HG03139 (cell line): ENCODE measurements around the gene GPR173.

Experiments
- ATAC-seq: cut with Tn5 transposase; IDR thresholded peaks from one replicate; pipeline ENCODE4 v1.9.1; 2021; ENCODE audit not compliant: unreplicated experiment

The GPR173 gene

GRCh38 chrX:53088136-53088974 is 39.8 kb downstream of the GPR173 start:
- peak; percentile 52 for ATAC-seq

- ATAC-seq = no peak
Observed at GRCh38 chrX:53089224-53089842, 40.7 kb downstream of the GPR173 start.

- ATAC-seq = no peak
Observed at GRCh38 chrX:53089925-53090324, 41.3 kb downstream of the GPR173 start.

GRCh38 chrX:53091354-53091753 is 42.8 kb downstream of the GPR173 start:
- ATAC-seq = no peak

GRCh38 chrX:53093177-53093655 is 44.6 kb downstream of the GPR173 start:
- ATAC-seq = no peak

GRCh38 chrX:53093748-53094581 is 45.4 kb downstream of the GPR173 start, which contains the start of gene KANTR:
KANTR (plus strand) TSS chrX:53094142; CDS start chrX:53124273, 30,131 bp downstream.
- ATAC-seq = peak; percentile 66

GRCh38 chrX:53094582-53094905 is 46.0 kb downstream of the GPR173 start:
- ATAC-seq = no peak

- ATAC-seq = no peak
Observed at GRCh38 chrX:53095796-53096195, 47.2 kb downstream of the GPR173 start.

- no peak for ATAC-seq
Observed at GRCh38 chrX:53114864-53115549, 66.4 kb downstream of the GPR173 start.

- no peak for ATAC-seq
Observed at GRCh38 chrX:53115550-53115874, 66.9 kb downstream of the GPR173 start.

- ATAC-seq = no peak
Observed at GRCh38 chrX:53116101-53116500, 67.5 kb downstream of the GPR173 start.

- ATAC-seq = no peak
Observed at GRCh38 chrX:53122013-53122412, 73.4 kb downstream of the GPR173 start.

GRCh38 chrX:53125506-53125905 is 76.9 kb downstream of the GPR173 start:
- ATAC-seq = no peak

- no peak for ATAC-seq
Observed at GRCh38 chrX:53126377-53126776, 77.8 kb downstream of the GPR173 start.

GRCh38 chrX:53128097-53128749 is 79.6 kb downstream of the GPR173 start:
- ATAC-seq = no peak
